WTC11 (cell line): ENCODE measurements around the gene EWSR1.

Source experiments
- CREB1 ChIP-seq: sonication (generic); formaldehyde crosslinking; IDR thresholded peaks from 2 replicates; pipeline ENCODE4 v1.8.0; 2023; ENCODE audit warnings: mild to moderate bottlenecking, missing genetic modification reagents
- ELF4 ChIP-seq: sonication (generic); formaldehyde crosslinking; IDR thresholded peaks from 2 replicates; pipeline ENCODE4 v1.8.1; 2022; ENCODE audit warnings: low read depth, mild to moderate bottlenecking, moderate library complexity, missing genetic modification reagents
- IRF2 ChIP-seq: sonication (generic); formaldehyde crosslinking; IDR thresholded peaks from 2 replicates; pipeline ENCODE4 v1.8.0; 2022; ENCODE audit warnings: low read depth, missing genetic modification reagents, borderline replicate concordance
- MXD4 ChIP-seq: fragments of 250-450 bp; sonication (Bioruptor Pico); IDR thresholded peaks from 2 replicates; pipeline ENCODE4 v1.8.0; 2021; ENCODE audit warnings: mild to moderate bottlenecking, moderate library complexity, borderline replicate concordance
- SP1 ChIP-seq: sonication (generic); formaldehyde crosslinking; conservative IDR thresholded peaks from 2 replicates; pipeline ENCODE4 v1.8.1; 2022; ENCODE audit warnings: missing genetic modification reagents
- ZNF219 ChIP-seq: sonication (generic); formaldehyde crosslinking; IDR thresholded peaks from 2 replicates; pipeline ENCODE4 v1.8.0; 2023; ENCODE audit warnings: missing genetic modification reagents, mild to moderate bottlenecking, borderline replicate concordance
- TF ChIP-seq, protein P1 (sequence below): fragments of 200-600 bp; IDR thresholded peaks from 2 replicates; pipeline ENCODE4 v1.8.0; 2022; ENCODE audit warnings: antibody characterized with exemption
- TF ChIP-seq, protein P2 (sequence below): fragments of 250-450 bp; sonication (Bioruptor Pico); IDR thresholded peaks from 2 replicates; pipeline ENCODE4 v2.1.2; 2022; ENCODE audit warnings: mild to moderate bottlenecking, moderate library complexity
- TF ChIP-seq, protein P3 (sequence below): sonication (generic); formaldehyde crosslinking; IDR thresholded peaks from 2 replicates; pipeline ENCODE4 v1.8.0; 2022; ENCODE audit warnings: mild to moderate bottlenecking, missing genetic modification reagents
- TF ChIP-seq, protein P4 (sequence below): sonication (generic); formaldehyde crosslinking; IDR thresholded peaks from 2 replicates; pipeline ENCODE4 v1.8.1; 2023; ENCODE audit warnings: mild to moderate bottlenecking, missing genetic modification reagents, moderate library complexity
- TF ChIP-seq, protein P5 (sequence below): sonication (generic); formaldehyde crosslinking; IDR thresholded peaks from 2 replicates; pipeline ENCODE4 v1.8.1; 2022; ENCODE audit warnings: low read depth, missing genetic modification reagents, borderline replicate concordance

DNA sequence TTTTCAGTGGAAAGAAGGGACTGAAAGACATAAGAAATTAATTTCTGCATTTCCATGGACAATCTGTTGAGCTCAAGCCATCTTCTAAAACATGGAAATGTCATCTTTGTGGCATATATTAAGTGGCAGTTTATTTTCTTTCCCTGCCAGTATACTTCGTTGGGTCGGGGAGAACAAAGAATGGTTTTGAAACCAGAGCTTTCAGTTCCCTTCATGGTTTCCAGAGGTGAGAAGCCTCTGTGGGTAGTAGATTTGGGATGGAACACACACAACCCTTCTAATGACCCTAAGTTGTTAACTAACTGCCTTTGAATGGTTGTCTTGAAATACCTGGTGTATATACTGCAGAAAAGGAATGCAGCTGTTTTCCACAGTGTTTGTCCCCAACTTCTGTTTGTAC is 20.8 kb downstream of the EWSR1 start:
- TF ChIP-seq, protein P1, sequence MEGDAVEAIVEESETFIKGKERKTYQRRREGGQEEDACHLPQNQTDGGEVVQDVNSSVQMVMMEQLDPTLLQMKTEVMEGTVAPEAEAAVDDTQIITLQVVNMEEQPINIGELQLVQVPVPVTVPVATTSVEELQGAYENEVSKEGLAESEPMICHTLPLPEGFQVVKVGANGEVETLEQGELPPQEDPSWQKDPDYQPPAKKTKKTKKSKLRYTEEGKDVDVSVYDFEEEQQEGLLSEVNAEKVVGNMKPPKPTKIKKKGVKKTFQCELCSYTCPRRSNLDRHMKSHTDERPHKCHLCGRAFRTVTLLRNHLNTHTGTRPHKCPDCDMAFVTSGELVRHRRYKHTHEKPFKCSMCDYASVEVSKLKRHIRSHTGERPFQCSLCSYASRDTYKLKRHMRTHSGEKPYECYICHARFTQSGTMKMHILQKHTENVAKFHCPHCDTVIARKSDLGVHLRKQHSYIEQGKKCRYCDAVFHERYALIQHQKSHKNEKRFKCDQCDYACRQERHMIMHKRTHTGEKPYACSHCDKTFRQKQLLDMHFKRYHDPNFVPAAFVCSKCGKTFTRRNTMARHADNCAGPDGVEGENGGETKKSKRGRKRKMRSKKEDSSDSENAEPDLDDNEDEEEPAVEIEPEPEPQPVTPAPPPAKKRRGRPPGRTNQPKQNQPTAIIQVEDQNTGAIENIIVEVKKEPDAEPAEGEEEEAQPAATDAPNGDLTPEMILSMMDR, result no peak
- TF ChIP-seq, protein P2, sequence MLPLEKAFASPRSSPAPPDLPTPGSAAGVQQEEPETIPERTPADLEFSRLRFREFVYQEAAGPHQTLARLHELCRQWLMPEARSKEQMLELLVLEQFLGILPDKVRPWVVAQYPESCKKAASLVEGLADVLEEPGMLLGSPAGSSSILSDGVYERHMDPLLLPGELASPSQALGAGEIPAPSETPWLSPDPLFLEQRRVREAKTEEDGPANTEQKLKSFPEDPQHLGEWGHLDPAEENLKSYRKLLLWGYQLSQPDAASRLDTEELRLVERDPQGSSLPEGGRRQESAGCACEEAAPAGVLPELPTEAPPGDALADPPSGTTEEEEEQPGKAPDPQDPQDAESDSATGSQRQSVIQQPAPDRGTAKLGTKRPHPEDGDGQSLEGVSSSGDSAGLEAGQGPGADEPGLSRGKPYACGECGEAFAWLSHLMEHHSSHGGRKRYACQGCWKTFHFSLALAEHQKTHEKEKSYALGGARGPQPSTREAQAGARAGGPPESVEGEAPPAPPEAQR (CRISPR knock-in tag), result no peak
- no peak for TF ChIP-seq SP1
- TF ChIP-seq CREB1 (CRISPR knock-in tag), result no peak
- TF ChIP-seq, protein P3, sequence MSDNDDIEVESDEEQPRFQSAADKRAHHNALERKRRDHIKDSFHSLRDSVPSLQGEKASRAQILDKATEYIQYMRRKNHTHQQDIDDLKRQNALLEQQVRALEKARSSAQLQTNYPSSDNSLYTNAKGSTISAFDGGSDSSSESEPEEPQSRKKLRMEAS (CRISPR knock-in tag), result no peak
- TF ChIP-seq, protein P4, sequence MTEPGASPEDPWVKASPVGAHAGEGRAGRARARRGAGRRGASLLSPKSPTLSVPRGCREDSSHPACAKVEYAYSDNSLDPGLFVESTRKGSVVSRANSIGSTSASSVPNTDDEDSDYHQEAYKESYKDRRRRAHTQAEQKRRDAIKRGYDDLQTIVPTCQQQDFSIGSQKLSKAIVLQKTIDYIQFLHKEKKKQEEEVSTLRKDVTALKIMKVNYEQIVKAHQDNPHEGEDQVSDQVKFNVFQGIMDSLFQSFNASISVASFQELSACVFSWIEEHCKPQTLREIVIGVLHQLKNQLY, result no peak
- TF ChIP-seq MXD4 (CRISPR knock-in tag), result no peak
- no peak for TF ChIP-seq IRF2 (CRISPR knock-in tag)
- no peak for TF ChIP-seq ZNF219 (CRISPR knock-in tag)
- no peak for TF ChIP-seq ELF4 (CRISPR knock-in tag)
- TF ChIP-seq, protein P5, sequence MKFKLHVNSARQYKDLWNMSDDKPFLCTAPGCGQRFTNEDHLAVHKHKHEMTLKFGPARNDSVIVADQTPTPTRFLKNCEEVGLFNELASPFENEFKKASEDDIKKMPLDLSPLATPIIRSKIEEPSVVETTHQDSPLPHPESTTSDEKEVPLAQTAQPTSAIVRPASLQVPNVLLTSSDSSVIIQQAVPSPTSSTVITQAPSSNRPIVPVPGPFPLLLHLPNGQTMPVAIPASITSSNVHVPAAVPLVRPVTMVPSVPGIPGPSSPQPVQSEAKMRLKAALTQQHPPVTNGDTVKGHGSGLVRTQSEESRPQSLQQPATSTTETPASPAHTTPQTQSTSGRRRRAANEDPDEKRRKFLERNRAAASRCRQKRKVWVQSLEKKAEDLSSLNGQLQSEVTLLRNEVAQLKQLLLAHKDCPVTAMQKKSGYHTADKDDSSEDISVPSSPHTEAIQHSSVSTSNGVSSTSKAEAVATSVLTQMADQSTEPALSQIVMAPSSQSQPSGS, result no peak
